ENCODE results near the gene KATNAL2.

DNA sequence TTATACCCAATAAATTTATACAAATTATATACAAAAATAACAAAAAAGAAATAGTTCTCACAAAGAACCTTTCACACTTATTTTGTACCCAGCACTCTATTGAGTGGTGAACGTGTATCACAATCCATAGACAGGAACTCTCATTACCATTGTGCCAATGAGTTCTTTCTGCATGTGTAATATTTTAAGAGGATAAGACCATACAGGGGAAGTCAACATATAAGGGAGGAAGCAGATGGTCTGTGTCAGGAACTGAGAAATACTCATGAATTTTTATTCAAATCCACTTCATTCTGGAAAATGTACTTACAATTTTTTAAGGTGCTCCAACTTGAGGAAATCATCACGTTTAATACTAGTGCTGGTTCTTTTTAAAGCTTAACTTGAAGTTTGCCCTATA is 145.1 kb downstream of the KATNAL2 start:
- TF ChIP-seq, protein P1, sequence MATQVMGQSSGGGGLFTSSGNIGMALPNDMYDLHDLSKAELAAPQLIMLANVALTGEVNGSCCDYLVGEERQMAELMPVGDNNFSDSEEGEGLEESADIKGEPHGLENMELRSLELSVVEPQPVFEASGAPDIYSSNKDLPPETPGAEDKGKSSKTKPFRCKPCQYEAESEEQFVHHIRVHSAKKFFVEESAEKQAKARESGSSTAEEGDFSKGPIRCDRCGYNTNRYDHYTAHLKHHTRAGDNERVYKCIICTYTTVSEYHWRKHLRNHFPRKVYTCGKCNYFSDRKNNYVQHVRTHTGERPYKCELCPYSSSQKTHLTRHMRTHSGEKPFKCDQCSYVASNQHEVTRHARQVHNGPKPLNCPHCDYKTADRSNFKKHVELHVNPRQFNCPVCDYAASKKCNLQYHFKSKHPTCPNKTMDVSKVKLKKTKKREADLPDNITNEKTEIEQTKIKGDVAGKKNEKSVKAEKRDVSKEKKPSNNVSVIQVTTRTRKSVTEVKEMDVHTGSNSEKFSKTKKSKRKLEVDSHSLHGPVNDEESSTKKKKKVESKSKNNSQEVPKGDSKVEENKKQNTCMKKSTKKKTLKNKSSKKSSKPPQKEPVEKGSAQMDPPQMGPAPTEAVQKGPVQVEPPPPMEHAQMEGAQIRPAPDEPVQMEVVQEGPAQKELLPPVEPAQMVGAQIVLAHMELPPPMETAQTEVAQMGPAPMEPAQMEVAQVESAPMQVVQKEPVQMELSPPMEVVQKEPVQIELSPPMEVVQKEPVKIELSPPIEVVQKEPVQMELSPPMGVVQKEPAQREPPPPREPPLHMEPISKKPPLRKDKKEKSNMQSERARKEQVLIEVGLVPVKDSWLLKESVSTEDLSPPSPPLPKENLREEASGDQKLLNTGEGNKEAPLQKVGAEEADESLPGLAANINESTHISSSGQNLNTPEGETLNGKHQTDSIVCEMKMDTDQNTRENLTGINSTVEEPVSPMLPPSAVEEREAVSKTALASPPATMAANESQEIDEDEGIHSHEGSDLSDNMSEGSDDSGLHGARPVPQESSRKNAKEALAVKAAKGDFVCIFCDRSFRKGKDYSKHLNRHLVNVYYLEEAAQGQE (IDR thresholded peaks at IDR 0.05): no peak
- TF ChIP-seq CEBPB (IDR thresholded peaks at IDR 0.05) (no peak), ZFP36 (IDR thresholded peaks at IDR 0.05; ENCODE audit: borderline replicate concordance, partially characterized antibody) (no peak), SMC3 (IDR thresholded peaks at IDR 0.05) (no peak)
- TF ChIP-seq, protein P2, sequence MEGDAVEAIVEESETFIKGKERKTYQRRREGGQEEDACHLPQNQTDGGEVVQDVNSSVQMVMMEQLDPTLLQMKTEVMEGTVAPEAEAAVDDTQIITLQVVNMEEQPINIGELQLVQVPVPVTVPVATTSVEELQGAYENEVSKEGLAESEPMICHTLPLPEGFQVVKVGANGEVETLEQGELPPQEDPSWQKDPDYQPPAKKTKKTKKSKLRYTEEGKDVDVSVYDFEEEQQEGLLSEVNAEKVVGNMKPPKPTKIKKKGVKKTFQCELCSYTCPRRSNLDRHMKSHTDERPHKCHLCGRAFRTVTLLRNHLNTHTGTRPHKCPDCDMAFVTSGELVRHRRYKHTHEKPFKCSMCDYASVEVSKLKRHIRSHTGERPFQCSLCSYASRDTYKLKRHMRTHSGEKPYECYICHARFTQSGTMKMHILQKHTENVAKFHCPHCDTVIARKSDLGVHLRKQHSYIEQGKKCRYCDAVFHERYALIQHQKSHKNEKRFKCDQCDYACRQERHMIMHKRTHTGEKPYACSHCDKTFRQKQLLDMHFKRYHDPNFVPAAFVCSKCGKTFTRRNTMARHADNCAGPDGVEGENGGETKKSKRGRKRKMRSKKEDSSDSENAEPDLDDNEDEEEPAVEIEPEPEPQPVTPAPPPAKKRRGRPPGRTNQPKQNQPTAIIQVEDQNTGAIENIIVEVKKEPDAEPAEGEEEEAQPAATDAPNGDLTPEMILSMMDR (IDR thresholded peaks at IDR 0.05): no peak
- TF ChIP-seq, protein P3, sequence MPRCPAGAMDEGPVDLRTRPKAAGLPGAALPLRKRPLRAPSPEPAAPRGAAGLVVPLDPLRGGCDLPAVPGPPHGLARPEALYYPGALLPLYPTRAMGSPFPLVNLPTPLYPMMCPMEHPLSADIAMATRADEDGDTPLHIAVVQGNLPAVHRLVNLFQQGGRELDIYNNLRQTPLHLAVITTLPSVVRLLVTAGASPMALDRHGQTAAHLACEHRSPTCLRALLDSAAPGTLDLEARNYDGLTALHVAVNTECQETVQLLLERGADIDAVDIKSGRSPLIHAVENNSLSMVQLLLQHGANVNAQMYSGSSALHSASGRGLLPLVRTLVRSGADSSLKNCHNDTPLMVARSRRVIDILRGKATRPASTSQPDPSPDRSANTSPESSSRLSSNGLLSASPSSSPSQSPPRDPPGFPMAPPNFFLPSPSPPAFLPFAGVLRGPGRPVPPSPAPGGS (IDR thresholded peaks at IDR 0.05): no peak
- TF ChIP-seq, protein P4, sequence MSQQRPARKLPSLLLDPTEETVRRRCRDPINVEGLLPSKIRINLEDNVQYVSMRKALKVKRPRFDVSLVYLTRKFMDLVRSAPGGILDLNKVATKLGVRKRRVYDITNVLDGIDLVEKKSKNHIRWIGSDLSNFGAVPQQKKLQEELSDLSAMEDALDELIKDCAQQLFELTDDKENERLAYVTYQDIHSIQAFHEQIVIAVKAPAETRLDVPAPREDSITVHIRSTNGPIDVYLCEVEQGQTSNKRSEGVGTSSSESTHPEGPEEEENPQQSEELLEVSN (IDR thresholded peaks at IDR 0.05; ENCODE audit: borderline replicate concordance, low read depth): no peak

Measured in A549 (cell line).